ENCODE measurements around the gene CDH23. TPM values are rescaled to one million over a fixed set of nuclear protein-coding genes. Genes with fewer than 3 reads are reported as not detected.

CDH23 gene
- total and polyA plus RNA-seq, 2 of the 8 experiments (the other 6 are each of a cell fraction or from before 2014, with no cell fraction given), result 1.9 to 4.9 TPM

DNA sequence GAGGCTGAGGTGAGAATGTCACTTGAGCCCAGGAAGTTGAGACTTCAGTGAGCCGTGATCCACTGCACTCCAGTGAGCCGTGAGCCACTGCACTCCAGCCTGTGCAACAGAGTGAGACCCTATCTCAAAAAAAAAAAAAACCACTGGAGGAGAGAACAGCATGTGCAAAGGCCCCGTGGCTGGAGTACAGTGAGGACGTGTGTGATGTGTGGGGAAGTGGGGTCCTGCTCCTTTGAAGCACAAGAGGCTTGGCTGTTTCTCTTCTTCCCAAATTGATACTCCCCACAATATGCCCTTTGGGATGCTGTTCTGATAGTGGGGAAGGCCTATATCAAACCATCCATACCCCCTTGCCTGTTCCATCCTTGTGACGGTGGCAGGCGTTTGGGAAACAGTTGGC, 254.7 kb downstream of the CDH23 start:
- Histone ChIP-seq H4K20me1 (replicated peaks in 1 of 2; ENCODE audit: control insufficient read depth in 1 of 2, insufficient read depth in 2 of 2, low read length in 2 of 2) (no peaks in the 10 kb centered on the region), H3K4me3 (ENCODE audit: extremely low read depth in 1 of 4, insufficient read depth in 2 of 4, low read depth in 3 of 4, low read length in 4 of 4) (no peak overlapping the region), H3K23me2 (ENCODE audit: low read depth, low read length) (no peaks in the 10 kb centered on the region; the same call in 1 of the 2 replicates), H2BK5ac (ENCODE audit: low read depth, low read length) (no peak overlapping the region), H3K23ac (ENCODE audit: insufficient read length) (no peak overlapping the region), H3K27ac (ENCODE audit: low read depth, low read length) (no peak overlapping the region), H2AFZ (ENCODE audit: low read length) (no peak overlapping the region), H4K91ac (replicated peaks; ENCODE audit: insufficient read length, low read length) (no peak overlapping the region), H4K5ac (ENCODE audit: insufficient read length, low read depth, low read length) (no peak overlapping the region), H2BK12ac (ENCODE audit: low read depth, low read length) (no peak overlapping the region), H3K4me1 (replicated peaks in 1 of 4; ENCODE audit: control insufficient read depth in 3 of 4, insufficient read depth in 4 of 4, low read length in 3 of 4) (peaks cover 11 to 17% (median 14%) of the 10 kb centered on the region in 4 experiments), H3K56ac (replicated peaks; ENCODE audit: insufficient read length, low read depth, low read length) (no peak overlapping the region), H3K27me3 (replicated peaks in 1 of 4; ENCODE audit: control insufficient read depth in 3 of 4, extremely low read depth in 1 of 4, insufficient read depth in 3 of 4, low read length in 3 of 4) (peaks cover 0 to 14% (median 7%) of the 10 kb centered on the region in 4 experiments; a peak in 4 of 7 replicates), H2AK5ac (ENCODE audit: low read depth, low read length) (no peak overlapping the region), H3K4me2 (ENCODE audit: insufficient read depth in 1 of 2, low read depth in 2 of 2, low read length in 2 of 2) (no peak overlapping the region), H3K36me3 (ENCODE audit: control insufficient read depth in 2 of 4, insufficient read depth in 4 of 4, low read length in 3 of 4) (no peaks in the 10 kb centered on the region), H3K4ac (replicated peaks; ENCODE audit: insufficient read length, low read depth, low read length) (no peak overlapping the region), H2BK15ac (ENCODE audit: low read length) (0 out of 2 replicates have a peak overlapping the region, but pooled peaks have one; percentile 31), H3K9me3 (ENCODE audit: insufficient read depth in 2 of 2, low read depth in 1 of 2, low read length in 1 of 2) (no peaks in the 10 kb centered on the region), H2BK20ac (ENCODE audit: low read length) (no peak overlapping the region), H3K79me1 (ENCODE audit: low read depth, low read length) (no peaks in the 10 kb centered on the region), H3K18ac (ENCODE audit: extremely low read depth, low read length) (no peak overlapping the region), H3K79me2 (ENCODE audit: control insufficient read depth in 1 of 2, insufficient read depth in 2 of 2, low read length in 2 of 2) (no peaks in the 10 kb centered on the region), H3K14ac (ENCODE audit: insufficient read length) (no peak overlapping the region), H3K9ac (replicated peaks in 1 of 4; ENCODE audit: extremely low read depth in 1 of 4, low read depth in 3 of 4, low read length in 3 of 4) (no peak overlapping the region), H2BK120ac (replicated peaks; ENCODE audit: low read depth, low read length) (no peak overlapping the region), H4K8ac (ENCODE audit: extremely low read depth, insufficient read depth, low read length) (no peak overlapping the region; the same call in 1 of the 2 replicates)
- TF ChIP-seq CREB1 (IDR thresholded peaks at IDR 0.05) (no peak), RFX5 (IDR thresholded peaks at IDR 0.05; ENCODE audit: borderline replicate concordance, low read depth, low read length) (no peak), HDAC2 (IDR thresholded peaks at IDR 0.05; ENCODE audit: borderline replicate concordance in 1 of 2, low read depth in 2 of 2, low read length in 2 of 2) (no peak), TCF12 (IDR thresholded peaks at IDR 0.05; ENCODE audit: low read depth, low read length) (no peak), POLR2A (IDR thresholded peaks at IDR 0.05; ENCODE audit: control extremely low read depth in 1 of 2, low read depth in 2 of 2, low read length in 2 of 2) (no peak), KDM1A (IDR thresholded peaks at IDR 0.05; ENCODE audit: borderline replicate concordance, low read length) (no peak), EZH2 (IDR thresholded peaks at IDR 0.05; ENCODE audit: low read depth, low read length, severe bottlenecking) (no peak), CTBP2 (IDR thresholded peaks at IDR 0.05; ENCODE audit: borderline replicate concordance, insufficient read depth, insufficient read length, low read length) (no peak), KDM4A (IDR thresholded peaks at IDR 0.05; ENCODE audit: low read depth, low read length, severe bottlenecking) (no peak), PHF8 (conservative IDR thresholded peaks at IDR 0.05; ENCODE audit: low read depth, low read length) (no peak), MAFK (IDR thresholded peaks at IDR 0.05; ENCODE audit: low read depth, low read length) (no peak)
- TF ChIP-seq, protein P1, sequence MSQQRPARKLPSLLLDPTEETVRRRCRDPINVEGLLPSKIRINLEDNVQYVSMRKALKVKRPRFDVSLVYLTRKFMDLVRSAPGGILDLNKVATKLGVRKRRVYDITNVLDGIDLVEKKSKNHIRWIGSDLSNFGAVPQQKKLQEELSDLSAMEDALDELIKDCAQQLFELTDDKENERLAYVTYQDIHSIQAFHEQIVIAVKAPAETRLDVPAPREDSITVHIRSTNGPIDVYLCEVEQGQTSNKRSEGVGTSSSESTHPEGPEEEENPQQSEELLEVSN (IDR thresholded peaks at IDR 0.05), result no peak
- POLR2A ChIA-PET (ENCODE audit: partially characterized antibody), result interaction anchor here (0.6 kb wide), 1 partner anchor 29 kb away, joined by 3 read pairs; no protein-coding TSS in a partner anchor
- WGBS, 2 experiments (ENCODE audit: extremely low coverage in 1 of 2, insufficient coverage in 1 of 2, insufficient read length in 1 of 2, insufficient replicate concordance in 2 of 2, low coverage in 1 of 2, low lambda C conversion rate in 2 of 2, missing lambda C conversion rate in 1 of 2), result 88% methylated on average over 6 of the region's 6 CpGs; no CpG with 5 or more reads in 1 of the 2 experiments
- CTCF ChIA-PET (ENCODE audit: partially characterized antibody), result interaction anchor here (0.9 to 3.2 kb wide), 9 partner anchors 8 to 232 kb away, joined by 3 to 10 read pairs (median 6); no protein-coding TSS in a partner anchor
- no peak for FAIRE-seq
- no peak for DNase-seq (ENCODE audit: low read depth in 1 of 2, low spot score in 2 of 2)
